Suppressor macrophage treated with lipopolysaccharide for 4 hours (primary cell): ENCODE measurements around the gene ENTPD2.
A peak's percentile ranks its signal among the peaks of the same experiment; 100 is the strongest.
"Not testable (repeated sequence)": the region's sequence is repeated elsewhere in the genome, so short reads cannot be mapped to it uniquely, and the experiment has no call there.

ENCODE experiments used
- DNase-seq: peaks from one replicate; pipeline ENCODE4 v3.0.0-alpha.2; 2020

Gene ENTPD2

DNA sequence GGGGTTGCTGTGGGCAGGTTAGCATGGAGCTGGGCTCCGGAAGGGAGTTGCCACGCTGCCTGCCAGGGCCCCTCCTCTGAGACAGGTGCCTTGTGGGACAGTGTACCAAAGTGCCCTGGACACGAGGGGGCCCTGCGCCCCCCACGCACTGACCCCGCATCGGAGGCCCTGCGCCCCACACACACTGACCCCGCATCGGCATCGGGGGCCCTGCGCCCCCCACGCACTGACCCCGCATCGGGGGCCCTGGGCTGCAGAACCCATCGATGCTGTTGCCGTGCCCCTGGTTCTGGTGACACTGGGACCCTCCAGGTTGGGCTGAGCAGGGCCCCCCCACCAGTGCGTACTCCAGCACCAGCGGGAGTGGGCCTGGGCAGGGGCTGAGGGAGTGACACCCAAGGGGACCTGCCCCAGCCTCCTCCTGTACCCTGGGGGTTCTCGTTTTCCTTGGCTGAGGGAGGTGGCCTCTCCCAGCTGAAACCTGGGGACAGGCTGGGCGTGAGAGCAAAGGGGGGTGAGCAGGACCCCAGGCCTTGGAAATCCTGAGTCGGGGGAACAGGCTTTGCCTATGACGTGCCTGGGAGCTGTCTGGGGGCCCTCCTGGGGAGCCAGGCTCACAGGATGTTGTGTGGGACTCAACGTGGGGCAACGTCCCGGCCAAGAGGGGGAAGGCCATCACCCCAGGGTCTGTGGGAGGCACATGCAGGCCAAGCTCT, 9.6 kb upstream of the ENTPD2 start:
- no peak for DNase-seq

DNA sequence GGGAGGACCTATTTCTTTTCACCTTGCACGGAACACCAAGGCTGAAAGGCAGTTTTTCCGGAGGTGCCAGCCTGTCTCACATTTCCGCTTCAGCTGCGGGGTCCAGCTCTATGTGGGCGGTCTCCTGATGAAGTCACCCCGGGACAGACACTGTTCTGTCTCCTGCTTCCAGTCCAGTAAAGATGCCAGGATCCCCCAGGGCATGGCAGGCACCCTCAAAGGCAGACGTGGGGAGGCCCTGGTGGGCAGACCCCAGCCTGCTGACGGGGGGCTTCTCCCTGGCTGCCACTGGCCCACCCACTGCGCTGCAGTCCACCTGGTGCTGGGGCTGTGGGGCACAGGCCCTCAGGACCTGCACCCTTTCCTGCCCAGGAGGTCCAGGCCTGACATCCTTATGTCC, 8.9 kb upstream of the ENTPD2 start:
- not testable (repeated sequence) for DNase-seq

DNA sequence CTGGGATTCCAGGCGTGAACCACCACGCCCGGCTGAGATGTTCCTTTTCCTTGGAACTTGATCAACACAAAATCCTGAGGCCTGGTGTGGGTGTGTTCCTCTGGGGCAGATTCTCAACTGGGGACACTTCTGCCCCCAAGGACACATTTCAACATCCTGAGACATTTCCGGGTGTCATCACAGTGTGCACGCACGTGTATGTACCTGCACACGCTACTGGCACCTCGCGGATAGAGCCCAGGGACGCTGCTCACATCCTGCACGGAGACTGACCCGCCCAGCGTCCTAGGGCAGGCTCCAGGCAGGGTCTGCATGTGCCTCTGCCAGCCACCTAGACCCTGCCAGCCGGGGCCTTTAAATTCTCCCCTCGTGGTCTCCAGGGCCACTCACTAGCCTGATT, 8.5 kb upstream of the ENTPD2 start:
- no peak for DNase-seq

DNA sequence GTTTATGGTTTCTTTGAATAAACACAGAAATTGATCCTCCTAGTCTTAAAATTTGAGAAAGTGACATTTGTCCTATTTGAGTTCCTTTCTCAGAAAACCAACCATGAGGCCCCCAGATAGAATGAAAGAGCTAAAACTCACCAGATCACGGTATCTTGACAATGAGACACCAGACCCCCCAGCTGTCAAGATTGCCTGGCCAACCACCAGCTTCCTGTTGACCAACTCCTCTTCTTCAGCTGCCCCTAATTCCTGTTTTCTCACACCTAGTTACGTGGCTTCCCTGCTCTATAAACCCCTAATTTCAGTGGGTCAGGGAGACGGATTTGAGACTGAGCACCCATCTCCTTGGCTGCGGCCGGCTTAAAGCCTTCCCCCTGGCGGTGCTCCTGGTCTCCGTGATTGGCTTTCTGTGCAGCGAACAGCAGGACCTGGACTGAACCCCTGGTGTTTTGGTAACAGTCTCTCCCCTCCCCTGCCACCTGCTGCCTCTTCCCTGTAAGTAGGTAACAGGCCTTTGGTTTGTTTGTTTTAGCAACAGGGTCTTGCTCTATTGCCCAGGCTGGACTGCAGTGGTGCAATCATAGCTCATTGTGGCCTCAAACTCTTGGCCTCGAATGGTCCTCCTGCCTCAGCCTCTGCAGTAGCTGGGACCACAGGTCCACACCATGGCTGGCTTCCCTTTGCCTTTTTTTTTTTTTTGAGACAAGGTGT, 4.8 kb upstream of the ENTPD2 start:
- no peak for DNase-seq

DNA sequence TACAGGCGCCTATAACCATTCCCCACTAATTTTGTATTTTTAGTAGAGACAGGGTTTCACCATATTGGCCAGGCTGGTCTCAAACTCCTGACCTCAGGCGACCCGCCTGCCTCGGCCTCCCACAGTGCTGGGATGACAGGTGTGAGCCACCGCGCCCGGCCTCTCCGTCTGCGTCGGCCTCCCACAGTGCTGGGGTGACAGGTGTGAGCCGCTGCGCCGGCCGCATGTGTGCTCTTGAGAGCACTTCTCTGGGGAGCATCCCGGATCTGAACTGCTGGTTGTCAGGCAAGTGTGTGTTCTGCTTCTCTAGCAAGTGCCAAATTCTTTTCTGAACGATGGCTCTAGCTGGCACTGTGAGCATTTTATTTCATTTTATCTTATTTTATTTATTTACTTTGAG, 3.7 kb upstream of the ENTPD2 start:
- no peak for DNase-seq

DNA sequence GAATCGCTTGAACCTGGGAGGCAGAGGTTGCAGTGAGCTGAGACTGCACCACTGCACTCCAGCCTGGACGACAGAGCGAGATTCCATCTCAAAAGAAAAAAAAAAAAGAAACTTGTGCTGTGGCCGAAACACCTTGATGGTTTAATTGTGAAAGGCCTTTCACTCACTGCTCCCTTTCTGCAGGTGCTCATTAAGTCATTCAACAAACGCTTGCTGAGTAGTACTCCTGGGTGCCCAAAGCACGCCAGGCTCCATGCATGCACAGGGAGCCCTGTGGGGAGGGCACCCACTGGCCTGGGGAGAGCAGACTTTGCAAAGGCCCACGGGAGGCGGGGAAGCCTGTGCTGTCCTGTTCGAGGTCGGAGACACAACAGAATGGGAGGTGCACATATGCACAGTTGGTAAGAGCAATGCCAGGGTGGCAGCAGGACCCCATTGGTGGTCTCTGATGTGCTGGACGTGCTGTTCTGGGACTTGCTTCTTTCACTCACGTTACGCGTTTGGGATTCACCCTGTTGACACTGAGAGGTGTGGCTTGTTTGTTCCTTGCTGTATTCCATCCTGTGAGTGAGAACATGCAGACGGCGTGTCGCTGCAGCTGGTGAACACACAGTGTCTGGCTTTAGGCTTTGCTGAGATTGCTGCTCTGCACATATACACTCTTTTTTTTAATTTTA, 3.0 kb upstream of the ENTPD2 start:
- DNase-seq: no peak

DNA sequence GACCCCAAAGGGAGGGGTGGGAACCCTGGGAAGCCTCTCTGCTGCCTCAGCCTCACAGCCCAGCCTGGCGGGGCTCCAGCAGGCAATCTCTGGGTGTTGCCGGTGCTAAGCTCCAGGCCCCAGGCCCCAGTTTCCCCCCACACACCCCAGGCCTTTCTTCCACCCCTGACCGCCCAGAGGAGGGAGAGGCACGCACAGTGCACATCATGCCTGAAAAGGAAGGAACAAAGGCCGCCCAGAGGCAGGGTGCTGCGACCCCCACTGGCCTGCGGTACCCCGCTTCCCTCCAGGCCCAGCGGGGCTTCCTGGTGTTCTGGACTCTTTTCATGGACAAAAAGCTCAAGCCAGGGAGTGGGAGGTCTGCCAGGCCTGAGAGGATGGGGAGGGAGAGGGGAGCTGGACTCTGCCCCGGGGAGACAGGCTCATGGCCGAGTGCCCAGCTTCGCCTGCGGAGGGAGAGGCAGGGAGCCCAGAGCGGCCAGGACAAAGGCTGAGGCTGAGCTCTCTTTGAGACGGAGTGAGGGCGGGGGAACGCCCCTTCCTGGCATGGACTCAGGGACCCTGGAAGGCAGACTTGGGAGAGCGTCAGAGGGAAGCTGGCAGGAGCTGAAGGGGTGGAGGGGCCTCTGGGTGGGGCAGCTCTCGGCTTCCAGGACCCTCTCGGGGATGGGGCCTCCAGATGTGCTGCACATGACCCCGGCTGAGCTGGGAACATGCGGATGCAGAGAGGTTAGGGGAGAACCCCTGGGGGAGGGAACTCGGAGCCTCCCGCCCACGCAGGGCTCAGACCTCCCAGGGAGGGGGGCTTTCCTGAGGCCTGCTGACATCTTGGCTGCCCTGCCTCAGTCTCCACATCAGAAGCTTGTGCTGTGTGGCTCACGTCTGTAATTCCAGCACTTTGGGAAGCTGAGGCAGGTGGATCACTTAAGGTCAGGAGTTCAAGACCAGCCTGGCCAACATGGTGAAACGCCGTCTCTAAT, 1.8 kb upstream of the ENTPD2 start:
- DNase-seq: no peak

DNA sequence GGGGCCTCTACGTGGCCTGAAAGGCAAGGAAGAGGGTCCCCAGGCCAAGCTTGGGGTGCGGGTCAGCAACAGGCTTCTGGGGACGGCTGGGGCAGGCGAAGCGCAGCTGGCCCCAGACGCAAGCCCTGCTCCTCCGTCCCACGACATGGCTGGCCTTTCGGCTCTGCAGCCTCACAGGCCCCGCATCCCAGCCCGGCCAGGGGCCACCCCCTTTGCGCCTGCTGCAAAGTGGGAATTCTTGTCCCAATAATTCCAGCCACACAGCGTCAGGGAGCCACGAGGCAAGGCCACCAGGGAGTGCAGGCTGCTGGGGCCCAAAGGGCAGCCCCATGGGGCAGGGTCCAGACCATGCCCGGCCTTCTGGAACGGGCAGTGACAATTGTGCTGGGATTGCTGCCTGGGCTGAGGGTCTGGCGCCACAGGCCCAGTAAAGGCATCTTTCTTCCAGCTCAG, 1.1 kb upstream of the ENTPD2 start:
- no peak for DNase-seq

DNA sequence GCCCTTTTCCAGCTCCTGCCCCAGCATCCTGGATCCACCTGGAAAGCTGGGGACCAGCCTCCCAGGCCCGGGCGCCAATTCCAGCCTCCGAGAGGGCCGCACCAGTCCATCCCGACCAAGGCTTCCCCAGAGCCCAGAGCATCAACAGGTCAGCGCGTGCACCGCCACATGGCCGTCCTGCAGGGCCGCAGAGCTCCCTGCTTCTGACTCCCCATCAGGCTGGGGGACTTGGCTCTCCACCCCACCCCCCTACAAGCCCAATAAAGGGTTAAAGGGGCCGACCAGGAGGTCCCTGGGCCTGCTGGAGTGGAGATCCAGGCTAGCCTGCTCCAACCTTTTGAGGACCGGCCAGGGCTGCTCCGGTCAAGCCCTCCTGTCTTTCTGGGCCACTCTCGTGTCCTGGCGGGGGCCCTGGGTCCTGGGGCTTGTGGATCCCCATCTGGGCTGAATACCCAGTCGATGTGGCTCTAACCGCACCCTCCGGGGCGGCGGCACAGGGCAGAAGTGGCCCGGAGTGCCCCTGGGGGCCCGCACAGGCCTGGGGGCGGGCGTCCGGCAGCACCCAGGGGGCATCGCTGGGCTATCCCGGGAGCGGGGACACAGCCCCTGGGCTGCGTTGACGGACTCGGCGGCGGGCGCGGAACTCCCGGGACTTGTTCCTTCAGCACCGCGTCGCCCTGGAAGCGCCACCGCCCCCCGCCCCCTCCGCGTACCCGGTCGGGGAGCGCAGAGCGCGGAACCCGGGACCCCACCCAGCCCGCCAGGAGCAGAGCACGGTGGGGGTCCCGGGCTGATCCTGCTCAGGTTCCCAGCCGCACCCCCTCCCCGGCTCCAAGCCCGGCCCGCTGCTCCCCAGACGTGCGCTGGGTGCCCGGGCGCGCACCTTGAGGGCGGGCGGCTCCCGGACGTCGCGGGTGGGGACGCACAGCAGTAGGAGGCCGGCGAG, 590 bp downstream of the ENTPD2 start:
- no peak for DNase-seq

DNA sequence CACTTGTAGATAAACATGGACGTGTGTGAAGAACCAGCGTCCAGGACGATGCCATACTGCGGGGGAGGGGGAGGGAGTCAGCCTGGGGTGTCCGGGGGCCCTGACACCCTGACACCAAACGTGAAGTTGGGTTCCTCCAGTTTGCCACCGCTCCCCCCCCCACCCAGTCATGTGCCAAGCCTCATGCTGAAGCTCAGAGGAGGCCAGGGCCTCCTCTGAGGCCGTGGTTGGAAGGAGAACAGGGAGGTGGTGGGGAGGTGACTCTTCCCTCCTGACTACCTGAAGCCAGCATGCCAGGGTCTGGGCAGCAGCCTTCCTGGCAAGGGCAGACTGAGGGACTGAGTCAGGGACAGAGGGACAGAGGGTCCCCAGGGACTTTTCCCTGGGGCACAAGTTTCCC, 1.6 kb downstream of the ENTPD2 start:
- DNase-seq: no peak

DNA sequence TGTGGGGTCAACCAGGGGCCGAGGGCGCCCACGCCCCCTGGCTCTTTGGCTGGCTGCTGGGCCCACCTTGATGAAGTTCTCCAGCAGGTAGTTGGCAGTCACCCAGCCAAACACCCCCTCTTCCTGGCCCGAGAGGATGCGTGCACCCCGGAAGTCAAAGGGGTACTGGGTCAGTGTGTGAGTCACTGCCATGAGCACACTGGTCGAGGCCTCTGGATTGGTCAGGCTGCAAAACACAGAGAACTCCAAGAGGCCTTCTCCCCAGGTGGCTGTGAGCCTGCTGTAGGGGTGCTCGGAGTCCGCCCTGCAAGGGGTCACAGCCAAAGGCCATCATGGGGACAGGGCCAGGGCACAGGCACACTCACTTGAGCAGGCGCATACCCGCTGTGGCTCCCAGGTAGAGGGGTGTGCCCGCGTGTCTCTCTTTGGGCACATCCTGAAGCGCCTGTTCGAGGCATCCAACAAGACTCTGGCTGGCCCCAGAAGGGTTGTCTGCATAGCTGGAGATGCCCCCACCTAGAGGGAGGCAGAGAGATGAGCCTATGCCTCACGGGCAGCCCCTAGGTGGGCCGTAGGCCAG, 2.6 kb downstream of the ENTPD2 start:
- no peak for DNase-seq

DNA sequence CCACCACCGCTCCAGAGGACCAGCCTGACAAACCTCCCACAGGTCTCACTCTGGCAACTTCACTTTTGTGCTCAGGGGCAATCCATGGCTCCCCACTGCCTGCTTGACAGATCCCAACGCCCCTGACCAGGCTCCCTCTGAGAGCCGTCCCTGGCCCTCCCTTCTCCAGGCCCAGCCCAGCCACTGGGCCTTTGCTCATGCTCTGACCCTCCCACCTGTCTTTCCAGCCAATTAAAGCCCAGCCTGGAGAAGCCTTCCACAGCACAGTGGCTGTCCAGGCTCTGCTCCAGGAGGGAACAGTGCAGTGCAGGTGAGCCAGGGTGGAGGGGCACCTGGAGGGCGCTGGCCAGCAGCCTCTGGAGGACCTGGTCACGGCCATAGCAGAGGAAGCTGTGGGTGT, 3.3 kb downstream of the ENTPD2 start:
- DNase-seq: no peak

DNA sequence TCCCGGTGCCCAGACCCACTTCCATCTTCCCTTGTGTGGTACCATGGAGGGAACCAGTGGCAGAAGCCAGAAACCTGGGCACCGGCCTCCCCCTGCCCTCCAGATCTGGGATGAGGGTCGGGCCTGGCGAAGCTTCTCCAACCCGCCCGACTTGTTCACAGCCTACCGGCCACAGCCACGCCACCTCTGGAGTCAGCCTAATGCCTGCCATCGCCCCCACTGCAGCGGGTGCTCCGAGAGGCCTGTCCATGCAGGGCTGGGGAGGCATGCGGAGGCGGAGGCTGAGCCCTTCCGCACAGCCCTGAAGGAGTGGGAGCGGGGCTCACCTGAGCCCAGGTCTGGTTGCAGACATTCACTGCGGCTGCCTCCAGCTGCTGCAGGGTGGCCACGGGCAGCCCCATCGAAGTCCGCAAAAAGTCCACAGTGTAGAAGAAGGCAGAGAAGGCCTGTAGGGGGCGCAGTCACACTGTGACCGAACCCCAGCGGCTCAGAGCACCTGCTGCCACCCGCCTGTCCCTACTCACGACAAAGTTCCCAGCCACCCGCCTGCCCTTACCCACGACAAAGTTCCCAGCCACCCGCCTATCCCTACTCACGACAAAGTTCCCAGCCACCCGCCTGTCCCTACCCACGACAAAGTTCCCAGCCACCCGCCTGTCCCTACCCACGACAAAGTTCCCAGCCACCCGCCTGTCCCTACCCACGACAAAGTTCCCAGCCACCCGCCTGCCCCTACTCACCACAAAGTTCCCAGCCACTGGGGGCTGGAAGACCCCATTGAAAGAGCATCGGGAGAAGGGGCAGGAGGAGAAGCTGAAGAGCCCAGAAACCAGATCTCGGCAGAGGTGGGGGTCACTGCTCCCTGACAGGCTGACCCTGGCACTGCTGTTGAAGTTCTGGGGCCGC, 4.1 kb downstream of the ENTPD2 start:
- peak; percentile 53 for DNase-seq

DNA sequence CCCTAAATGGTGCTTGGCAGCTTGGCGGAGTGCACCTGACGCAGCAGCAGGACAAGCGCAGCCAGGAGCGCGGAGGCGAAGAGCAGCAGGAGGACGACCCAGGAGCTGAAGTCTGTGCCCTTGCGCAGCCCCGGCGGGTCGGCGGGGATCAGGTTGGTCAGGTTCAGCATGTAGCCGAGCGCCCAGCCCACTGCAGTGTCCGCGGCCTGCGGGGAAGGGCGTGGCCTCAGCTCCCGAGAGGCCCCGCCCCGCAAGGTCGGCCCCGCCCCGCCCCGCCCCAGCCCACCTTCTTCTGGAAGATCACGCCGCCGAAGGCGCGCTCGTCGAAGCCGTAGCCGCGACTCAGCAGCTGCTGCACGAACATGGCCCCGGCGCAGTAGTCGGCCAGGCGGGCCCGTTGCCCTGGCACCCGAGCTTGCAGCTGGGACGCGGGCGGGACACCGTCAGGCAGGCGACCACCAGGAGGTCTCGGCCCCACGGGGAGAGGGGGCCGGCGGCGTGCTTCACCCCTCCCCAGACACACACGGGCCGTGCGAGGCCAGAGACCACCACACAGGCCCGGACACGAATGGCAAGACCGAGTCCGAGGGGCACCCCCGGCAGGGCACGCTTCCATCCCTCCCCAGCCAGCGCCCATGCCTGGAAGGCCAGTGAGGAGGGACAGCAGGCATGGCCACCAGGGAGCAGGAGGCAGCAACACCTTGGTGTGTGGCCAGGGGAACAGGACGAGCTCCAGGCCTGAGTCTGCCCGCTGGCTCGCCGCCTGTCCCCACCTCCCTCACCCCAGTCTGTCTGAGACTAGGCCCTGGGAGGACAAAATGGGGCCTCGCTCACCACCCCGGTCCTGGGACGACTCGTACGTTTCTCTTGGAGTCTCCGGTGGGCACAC, 5.0 kb downstream of the ENTPD2 start:
- DNase-seq: no peak

DNA sequence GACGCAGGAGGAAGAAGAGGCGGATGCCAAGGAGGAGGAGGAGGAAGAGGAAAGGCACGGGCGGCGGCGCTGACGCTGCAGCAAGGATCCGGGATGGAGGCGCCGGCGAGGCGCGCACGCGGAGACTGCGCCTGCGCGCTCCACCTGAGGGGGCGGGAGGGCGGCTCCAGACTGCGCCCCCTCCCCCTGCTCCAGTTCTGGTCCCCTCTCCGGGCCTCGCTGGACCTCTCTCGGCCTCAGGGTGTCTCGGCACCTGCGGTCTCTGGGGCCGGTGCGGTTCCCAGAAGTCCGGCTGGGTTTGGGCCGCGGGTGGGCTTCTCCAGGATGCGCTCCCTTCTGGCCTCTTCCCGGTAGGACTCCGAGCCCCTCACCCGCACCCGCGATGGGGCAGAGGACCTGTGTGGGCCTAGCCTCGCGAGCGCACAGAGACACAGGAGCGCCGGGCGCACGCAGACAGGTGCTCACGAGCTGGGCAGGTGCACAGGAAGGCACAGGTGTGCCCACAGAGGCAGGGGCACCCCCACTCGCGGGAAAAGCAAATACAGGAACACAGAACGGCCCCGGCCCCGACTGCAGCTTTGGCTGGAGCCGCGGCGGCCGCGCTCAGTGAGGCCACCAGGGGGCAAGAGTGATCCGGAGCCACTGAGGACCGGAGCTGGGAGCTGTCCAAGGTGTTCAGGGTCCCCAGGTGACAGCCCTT, 7.6 kb downstream of the ENTPD2 start, which contains the start of gene NPDC1:
Gene NPDC1 (minus strand): TSS at position 90 of the 700 bp plus-strand sequence. CDS start 188 bp downstream, outside the sequence.
- peak; percentile 78 for DNase-seq

DNA sequence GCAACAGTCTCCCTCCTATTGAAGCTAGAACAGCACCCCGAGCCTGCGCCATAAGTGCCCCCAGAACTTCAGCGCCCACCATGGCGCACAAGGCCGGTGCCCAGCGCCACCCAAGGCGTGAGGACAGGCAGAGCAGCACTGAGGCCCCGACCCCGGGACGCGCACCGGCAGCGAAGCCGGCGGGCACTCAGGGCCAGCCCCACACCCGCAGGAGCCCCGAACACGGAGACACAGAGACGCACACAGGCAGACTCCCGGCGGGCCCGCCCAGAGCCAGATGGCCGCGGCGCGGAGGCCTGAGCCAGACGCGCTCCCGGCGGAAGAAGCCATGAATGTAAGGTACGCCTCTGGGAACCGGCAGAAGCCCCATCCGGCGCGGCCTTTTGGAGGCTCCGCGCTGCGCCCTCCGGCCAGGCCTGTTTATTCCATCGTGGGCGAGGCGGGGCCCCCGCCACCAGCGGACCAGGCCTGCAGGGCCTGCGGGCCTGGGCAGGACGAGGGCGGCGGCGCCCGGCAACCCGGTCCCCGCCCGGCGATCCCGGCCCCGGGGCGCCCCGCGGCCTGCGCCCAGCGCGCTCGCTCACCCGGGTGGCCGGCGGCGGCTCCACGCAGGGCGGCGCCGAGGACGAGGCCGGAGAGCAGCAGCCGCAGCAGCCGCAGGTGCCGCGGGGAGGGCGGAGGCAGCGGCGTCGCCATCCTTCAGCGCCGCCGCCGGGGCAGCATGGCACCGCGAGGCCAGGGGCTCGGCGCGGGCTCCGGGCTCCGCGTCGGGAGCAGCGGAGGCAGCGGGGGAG, 8.4 kb downstream of the ENTPD2 start:
- no peak for DNase-seq

DNA sequence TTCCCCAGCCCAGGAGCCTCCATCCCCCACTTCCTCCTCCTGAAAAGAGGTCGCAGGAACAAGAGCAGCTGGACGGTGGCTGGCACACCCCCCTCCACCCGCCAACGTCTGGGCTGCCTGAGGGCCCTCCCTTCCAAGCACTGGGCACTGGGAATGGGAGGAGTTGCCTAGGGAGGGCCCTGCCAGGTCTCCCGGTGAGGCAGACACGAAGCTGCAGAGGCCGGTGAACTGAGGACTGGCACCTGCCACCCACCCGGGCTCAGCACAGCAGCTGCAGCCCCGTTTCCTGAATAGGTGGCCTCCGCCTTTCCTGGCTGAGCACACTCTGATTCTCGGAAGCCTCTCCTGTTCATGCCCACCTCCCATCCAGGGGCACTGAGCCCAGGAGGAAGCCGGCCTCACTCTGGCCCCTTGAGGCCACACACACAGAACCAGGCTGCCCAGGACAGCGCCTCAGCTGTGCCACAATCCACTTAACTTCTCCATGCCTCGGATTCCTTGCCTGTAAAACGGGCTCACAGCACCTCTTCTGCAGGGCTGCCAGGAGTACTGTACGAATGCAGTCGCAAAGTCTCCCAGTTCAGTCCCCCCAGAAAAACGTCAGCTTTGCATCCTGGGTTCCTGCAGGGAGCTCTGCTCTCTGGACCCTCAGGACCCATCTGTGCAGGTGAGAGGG, 9.2 kb downstream of the ENTPD2 start:
- no peak for DNase-seq
